Left renal cortex interstitium (tissue), 4 donors: ENCODE measurements around the gene F11. TPM values are rescaled to one million over a fixed set of nuclear protein-coding genes. Genes with fewer than 3 reads are reported as not detected.
"Not testable (repeated sequence)": the region's sequence is repeated elsewhere in the genome, so short reads cannot be mapped to it uniquely, and the experiment has no call there.

Source experiments
- DNase-seq, 4 donors: peaks; one replicate each; pipeline ENCODE4 v3.0.0-alpha.2; 2013; ENCODE audit warnings: low read depth in 4 of 4, low spot score in 2 of 4, missing footprints in 1 of 4
- polyA plus RNA-seq, 4 donors: library from polyadenylated mRNA; unstranded; fragments of 120-200 nt; gene quantifications; one replicate each; pipeline ENCODE4 v1.2.1, GENCODE V29; 2013; ENCODE audit not compliant: insufficient read length in 4 of 4

Gene F11
- polyA plus RNA-seq, 4 donors, result 2.0 to 5.6 (median 4.2) TPM

- no peak for DNase-seq
These were observed 15.9 kb upstream of the F11 start for GRCh38 chr4:186249785-186250754.

DNA sequence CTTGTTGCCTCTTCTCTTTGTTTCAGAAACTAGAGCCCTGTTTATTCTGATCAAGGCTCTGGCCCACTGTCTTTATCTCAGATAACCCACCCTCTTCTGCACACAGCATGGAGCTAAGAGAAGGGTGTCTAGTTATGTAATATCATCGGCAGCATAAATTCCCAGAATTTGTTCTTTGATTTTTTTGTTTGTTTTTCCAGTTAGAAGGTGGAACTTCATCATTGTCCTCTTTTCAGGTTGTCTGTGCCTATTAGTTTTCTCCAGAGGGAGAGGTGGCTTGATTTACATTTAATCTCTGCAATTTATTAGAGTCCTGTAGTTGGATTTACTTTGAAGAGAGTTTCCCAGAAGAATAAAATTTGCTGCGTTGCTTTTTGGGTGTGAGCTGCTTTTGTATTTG, 15.2 kb upstream of the F11 start:
- DNase-seq, result no peak

DNA sequence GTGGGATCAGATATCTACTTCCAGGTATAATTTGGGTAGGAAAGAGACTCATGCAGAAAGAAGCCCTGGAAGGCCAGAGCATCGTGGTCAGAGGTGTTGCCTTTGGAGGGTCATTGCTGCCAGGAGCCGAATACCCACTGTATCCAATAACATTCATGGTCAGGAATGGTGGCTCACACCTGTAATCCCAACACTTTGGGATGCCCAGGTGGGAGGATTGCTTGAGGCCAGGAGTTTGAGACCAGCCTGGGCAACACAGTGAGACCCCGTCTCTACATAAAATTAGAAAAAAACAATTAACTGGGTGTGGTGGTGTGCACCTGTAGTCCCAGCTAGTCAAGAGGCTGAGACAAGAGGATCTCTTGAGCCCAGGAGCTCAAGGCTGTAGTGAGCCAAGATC, 10.9 kb upstream of the F11 start:
- no peak for DNase-seq

- no peak for DNase-seq
These were observed 7.7 kb upstream of the F11 start for GRCh38 chr4:186258216-186258811.

GRCh38 chr4:186260117-186260503, 5.9 kb upstream of the F11 start:
- DNase-seq, result no peak

DNA sequence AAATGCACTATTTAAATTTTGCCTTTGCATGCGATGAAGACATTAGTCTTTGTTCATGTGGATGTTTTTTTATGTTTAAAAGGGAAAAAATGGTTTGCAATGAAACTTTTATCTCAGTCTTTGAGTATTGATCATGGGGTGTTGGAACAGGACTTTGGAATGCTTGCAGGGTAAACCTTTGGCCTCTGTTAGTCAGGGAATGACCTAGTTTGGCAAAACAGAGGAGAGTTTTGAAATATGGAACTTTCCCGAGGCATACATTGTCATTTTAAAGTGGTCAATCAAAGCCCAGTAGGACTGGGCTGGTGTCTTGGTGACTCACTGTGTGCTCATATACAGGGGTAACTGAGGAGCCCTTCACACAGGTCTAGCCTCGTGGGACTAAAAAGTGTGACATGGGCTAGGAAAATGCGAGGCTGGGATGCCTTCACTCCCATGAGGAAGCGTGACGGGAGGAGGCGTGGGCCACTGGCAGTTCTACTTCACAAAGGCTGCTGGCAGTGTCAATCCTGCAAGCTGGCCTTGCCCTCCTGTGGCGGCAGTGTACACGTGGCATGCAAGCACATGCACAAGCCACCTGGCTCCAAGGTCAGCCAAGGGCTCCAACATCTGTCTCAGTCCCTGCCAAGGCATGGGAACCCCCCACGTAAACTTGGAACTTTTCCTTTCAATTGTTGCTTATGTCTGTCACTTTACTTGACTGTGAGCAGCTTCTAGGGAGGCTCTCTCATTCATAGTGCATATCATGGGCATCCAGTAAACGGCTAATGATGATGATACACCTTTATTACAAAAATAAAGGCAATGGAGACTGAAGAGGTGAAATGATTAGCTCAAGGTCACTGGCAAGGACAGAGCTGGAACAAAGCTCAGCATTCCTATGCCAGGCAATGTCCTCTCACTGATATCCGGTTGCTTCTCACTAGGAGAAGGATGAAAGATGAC, 5.2 kb upstream of the F11 start:
- DNase-seq, result no peak

- DNase-seq, result no peak
These were observed 1.3 kb upstream of the F11 start for GRCh38 chr4:186264660-186265059.

DNA sequence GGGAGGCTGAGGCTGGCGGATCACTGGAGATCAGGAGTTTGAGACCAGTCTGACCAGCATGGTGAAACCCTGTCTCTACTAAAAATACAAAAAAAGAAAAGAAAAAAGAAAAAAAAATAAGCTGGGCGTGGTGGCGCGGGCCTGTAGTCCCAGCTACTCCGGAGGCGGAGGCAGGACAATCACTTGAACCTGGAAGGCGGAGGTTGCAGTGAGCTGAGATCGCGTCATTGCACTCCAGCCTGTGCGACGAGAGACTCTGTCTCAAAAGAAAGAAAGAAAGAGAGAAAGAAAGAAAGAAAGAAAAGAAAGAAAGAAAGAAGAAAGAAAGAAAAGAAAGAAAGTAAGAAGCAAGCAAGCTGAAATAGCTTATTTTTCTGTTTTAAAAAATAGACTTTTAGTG, 739 bp upstream of the F11 start:
- DNase-seq, result not testable (repeated sequence)

GRCh38 chr4:186266729-186267456, 904 bp downstream of the F11 start:
- no peak for DNase-seq

- DNase-seq, result no peak
These were observed 5.2 kb downstream of the F11 start for GRCh38 chr4:186271081-186271678.

DNA sequence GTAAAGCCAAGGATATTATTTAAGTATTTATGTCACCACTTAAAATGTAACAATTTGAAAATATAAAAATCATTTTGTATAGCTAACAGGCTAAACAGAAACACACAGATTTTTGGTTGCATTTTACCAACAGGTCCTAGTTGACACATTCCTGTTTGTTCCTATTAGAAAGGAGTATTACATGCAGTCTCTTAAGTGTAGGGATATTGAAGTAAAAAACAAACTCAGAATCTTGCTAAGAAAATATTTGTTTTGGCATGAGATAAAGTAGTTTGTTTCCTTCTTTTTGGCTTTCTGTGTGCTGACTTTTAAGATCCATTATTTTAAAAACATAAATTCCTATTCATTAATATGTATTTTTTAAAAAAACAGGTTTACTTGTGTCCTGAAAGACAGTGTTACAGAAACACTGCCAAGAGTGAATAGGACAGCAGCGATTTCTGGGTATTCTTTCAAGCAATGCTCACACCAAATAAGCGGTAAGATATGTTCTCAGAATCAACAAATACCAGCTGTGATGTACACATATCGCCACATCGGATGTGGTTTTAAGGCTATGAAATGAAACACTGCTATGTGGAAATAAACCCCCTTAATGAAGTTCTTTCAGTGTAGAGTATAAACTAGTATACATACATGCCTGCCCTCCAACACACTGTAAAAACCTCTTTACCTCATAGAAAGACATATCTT, 6.9 kb downstream of the F11 start:
- no peak for DNase-seq

DNA sequence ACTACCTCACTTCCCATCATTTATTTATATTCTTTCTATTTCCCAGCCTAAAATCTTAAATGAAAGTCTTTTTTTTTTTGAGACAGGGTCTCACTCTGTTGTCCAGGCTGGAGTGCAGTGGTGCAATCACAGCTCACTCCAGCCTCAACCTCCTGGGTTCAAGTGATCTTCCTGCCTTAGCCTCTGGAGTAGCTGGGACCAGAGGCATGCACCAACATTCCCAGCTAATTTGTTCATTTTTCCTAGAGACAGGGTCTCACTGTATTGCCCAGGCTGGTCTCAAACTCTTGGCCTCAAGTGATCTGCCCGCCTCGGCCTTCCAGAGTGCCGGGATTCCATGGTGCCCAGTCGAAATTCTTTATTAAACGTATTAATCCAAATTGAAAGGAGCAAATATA, 7.4 kb downstream of the F11 start:
- DNase-seq, result not testable (repeated sequence)

DNA sequence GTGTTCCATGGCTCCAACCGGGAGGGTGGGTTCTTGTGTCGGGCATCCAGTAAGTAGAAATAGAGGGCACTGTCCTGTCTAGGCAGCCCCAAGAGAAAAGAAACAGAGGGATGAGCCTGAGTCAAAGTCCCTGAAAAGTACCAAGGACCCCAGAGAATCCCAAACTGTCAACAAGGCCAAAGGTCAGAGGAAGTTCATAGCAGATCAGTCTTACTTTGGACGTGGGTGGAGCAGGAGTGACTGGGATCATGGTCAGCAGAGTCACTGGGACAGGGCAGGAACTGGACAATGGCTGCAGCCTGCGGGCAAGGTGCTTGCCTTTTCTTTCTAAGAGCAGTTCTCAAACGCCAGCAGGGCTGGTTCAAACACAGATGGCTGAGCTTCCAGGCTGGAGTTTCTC, 17.3 kb downstream of the F11 start:
- DNase-seq, result no peak

GRCh38 chr4:186285147-186285546, 19.2 kb downstream of the F11 start:
- DNase-seq, result no peak

- DNase-seq, result no peak
These were observed 20.6 kb downstream of the F11 start for GRCh38 chr4:186286581-186286980.

- DNase-seq, result no peak
These were observed 25.4 kb downstream of the F11 start for GRCh38 chr4:186291256-186291890.

- DNase-seq, result no peak
These were observed 28.2 kb downstream of the F11 start for GRCh38 chr4:186294160-186294559.

- DNase-seq, result no peak
These were observed 30.5 kb downstream of the F11 start for GRCh38 chr4:186296481-186296880.
